Measurements from ENCODE around the gene CS. TPM values are rescaled to one million over a fixed set of nuclear protein-coding genes. Genes with fewer than 3 reads are reported as not detected.
"Not testable (repeated sequence)": the region's sequence is repeated elsewhere in the genome, so short reads cannot be mapped to it uniquely, and the experiment has no call there.

CS gene
- polyA plus RNA-seq, 1 donor from 2014 or later, result 65.7 TPM

DNA sequence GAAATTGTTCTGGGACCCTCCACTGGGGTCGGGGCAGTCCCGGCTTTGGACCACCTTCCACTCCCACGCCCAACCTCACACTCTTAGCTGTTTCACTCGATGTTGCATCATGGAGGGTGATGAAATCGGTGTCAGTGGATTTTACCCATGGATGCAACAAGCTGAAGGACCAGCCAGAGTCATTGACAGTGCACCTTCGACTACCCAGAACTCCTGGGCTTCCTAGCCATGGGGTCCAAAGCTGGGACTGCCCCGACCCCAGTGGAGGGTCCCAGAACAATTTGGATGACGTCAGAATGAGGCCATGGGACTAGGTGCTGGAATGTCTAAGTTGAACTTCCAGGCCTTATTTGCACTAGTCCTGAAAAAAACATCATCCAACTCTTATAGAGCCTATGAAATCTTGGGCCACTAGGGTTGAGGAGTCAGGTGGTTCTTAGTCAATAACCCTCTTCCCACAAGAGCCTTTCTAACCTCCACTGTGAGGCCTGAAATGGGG is 37.7 kb upstream of the CS start:
- Histone ChIP-seq H2AFZ (ENCODE audit: low read depth, low read length) (no peak overlapping the region), H3K79me2 (replicated peaks; ENCODE audit: insufficient read depth, low read length) (no peaks in the 10 kb centered on the region), H3K9ac (ENCODE audit: low read length) (no peak overlapping the region), H3K9me3 (ENCODE audit: low read length) (no peaks in the 10 kb centered on the region), H3K27ac (ENCODE audit: low read length) (no peak overlapping the region), H3K4me3 (ENCODE audit: low read length) (no peak overlapping the region), H3K4me2 (ENCODE audit: low read length) (no peak overlapping the region), H4K20me1 (ENCODE audit: insufficient read depth) (no peaks in the 10 kb centered on the region), H3K36me3 (ENCODE audit: insufficient read depth, low read length) (no peaks in the 10 kb centered on the region), H3K27me3 (ENCODE audit: insufficient read depth, low read depth, low read length) (no peaks in the 10 kb centered on the region), H3K9me2 (ENCODE audit: insufficient read depth, low read length) (no peaks in the 10 kb centered on the region), H3F3A (ENCODE audit: insufficient read depth, low read length, poor library complexity, severe bottlenecking) (peaks cover 3% of the 10 kb centered on the region)
- TF ChIP-seq TAF1 (IDR thresholded peaks at IDR 0.05; ENCODE audit: low read depth), result no peak
- TF ChIP-seq MXI1 (conservative IDR thresholded peaks at IDR 0.05; ENCODE audit: poor library complexity, severe bottlenecking), result no peak
- TF ChIP-seq, protein P1, sequence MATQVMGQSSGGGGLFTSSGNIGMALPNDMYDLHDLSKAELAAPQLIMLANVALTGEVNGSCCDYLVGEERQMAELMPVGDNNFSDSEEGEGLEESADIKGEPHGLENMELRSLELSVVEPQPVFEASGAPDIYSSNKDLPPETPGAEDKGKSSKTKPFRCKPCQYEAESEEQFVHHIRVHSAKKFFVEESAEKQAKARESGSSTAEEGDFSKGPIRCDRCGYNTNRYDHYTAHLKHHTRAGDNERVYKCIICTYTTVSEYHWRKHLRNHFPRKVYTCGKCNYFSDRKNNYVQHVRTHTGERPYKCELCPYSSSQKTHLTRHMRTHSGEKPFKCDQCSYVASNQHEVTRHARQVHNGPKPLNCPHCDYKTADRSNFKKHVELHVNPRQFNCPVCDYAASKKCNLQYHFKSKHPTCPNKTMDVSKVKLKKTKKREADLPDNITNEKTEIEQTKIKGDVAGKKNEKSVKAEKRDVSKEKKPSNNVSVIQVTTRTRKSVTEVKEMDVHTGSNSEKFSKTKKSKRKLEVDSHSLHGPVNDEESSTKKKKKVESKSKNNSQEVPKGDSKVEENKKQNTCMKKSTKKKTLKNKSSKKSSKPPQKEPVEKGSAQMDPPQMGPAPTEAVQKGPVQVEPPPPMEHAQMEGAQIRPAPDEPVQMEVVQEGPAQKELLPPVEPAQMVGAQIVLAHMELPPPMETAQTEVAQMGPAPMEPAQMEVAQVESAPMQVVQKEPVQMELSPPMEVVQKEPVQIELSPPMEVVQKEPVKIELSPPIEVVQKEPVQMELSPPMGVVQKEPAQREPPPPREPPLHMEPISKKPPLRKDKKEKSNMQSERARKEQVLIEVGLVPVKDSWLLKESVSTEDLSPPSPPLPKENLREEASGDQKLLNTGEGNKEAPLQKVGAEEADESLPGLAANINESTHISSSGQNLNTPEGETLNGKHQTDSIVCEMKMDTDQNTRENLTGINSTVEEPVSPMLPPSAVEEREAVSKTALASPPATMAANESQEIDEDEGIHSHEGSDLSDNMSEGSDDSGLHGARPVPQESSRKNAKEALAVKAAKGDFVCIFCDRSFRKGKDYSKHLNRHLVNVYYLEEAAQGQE (IDR thresholded peaks at IDR 0.05; ENCODE audit: borderline replicate concordance), result no peak
- no peak for TF ChIP-seq POLR2AphosphoS5 (IDR thresholded peaks at IDR 0.05)
- TF ChIP-seq CTCF (IDR thresholded peaks at IDR 0.05; ENCODE audit: poor library complexity, severe bottlenecking), result no peak
- TF ChIP-seq EZH2 (IDR thresholded peaks at IDR 0.05; ENCODE audit: borderline replicate concordance, insufficient read depth, low read length, poor library complexity, severe bottlenecking), result no peak
- TF ChIP-seq RAD21 (conservative IDR thresholded peaks at IDR 0.05), result no peak
- no peak for TF ChIP-seq SMC3 (conservative IDR thresholded peaks at IDR 0.05; ENCODE audit: poor library complexity)
- no peak for TF ChIP-seq EP300 (conservative IDR thresholded peaks at IDR 0.05; ENCODE audit: poor library complexity, severe bottlenecking)

GRCh38 chr12:56336361-56337167 is 36.4 kb upstream of the CS start:
- H4K20me1 ChIP-seq (ENCODE audit: insufficient read depth), result no peaks in the 10 kb centered on the region
- peaks cover 3% of the 10 kb centered on the region for H3F3A ChIP-seq (ENCODE audit: insufficient read depth, low read length, poor library complexity, severe bottlenecking)
- H3K36me3 ChIP-seq (ENCODE audit: insufficient read depth, low read length), result no peaks in the 10 kb centered on the region
- no peak overlapping the region for H3K4me3 ChIP-seq (ENCODE audit: low read length)
- no peak overlapping the region for H2AFZ ChIP-seq (ENCODE audit: low read depth, low read length)
- H3K9me3 ChIP-seq (ENCODE audit: low read length), result no peaks in the 10 kb centered on the region
- H3K79me2 ChIP-seq (replicated peaks; ENCODE audit: insufficient read depth, low read length), result no peaks in the 10 kb centered on the region
- no peak overlapping the region for H3K27ac ChIP-seq (ENCODE audit: low read length)
- no peaks in the 10 kb centered on the region for H3K27me3 ChIP-seq (ENCODE audit: insufficient read depth, low read depth, low read length)
- H3K9me2 ChIP-seq (ENCODE audit: insufficient read depth, low read length), result no peaks in the 10 kb centered on the region
- no peak overlapping the region for H3K9ac ChIP-seq (ENCODE audit: low read length)
- no peak for TF ChIP-seq EZH2 (IDR thresholded peaks at IDR 0.05; ENCODE audit: borderline replicate concordance, insufficient read depth, low read length, poor library complexity, severe bottlenecking)
- no peak overlapping the region for H3K4me2 ChIP-seq (ENCODE audit: low read length)

DNA sequence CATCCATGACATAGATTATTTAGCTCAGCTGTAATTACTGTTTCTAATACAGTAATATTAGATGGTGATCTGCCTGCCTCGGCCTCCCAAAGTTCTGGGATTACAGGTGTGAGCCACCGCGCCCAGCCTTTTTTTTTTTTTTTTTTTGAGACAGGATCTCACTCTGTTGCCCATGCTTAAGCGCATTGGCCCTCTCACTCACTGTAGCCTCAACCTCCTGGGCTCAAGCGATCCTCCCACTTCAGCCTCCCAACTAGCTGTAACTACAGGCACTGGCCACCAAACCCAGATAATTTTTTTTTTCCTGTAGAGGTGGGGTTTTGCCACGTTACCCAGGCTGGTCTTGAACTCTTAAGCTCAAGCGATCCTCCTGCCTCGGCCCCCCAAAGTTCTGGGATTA is 35.4 kb upstream of the CS start:
- H3K27me3 ChIP-seq (ENCODE audit: insufficient read depth, low read depth, low read length); H3K9me2 ChIP-seq (ENCODE audit: insufficient read depth, low read length); H3K9me3 ChIP-seq (ENCODE audit: low read length); H3K27ac ChIP-seq (ENCODE audit: low read length); H3K4me3 ChIP-seq (ENCODE audit: low read length); H3K4me2 ChIP-seq (ENCODE audit: low read length); H3K9ac ChIP-seq (ENCODE audit: low read length); H3K36me3 ChIP-seq (ENCODE audit: insufficient read depth, low read length); H4K20me1 ChIP-seq (ENCODE audit: insufficient read depth); H2AFZ ChIP-seq (ENCODE audit: low read depth, low read length); H3K79me2 ChIP-seq (replicated peaks; ENCODE audit: insufficient read depth, low read length); H3F3A ChIP-seq (ENCODE audit: insufficient read depth, low read length, poor library complexity, severe bottlenecking): not testable (repeated sequence)
